Naive thymus-derived CD8-positive, alpha-beta T cell (primary cell): Measurements from ENCODE around the gene LRRN3. TPM values are rescaled to one million over a fixed set of nuclear protein-coding genes. Genes with fewer than 3 reads are reported as not detected.
"Not testable (repeated sequence)": the region's sequence is repeated elsewhere in the genome, so short reads cannot be mapped to it uniquely, and the experiment has no call there.

Source experiments
- ATAC-seq, 2 donors: fragments of 150-1000 bp; cut with Tn5 transposase in 1 of 2; sonication (Bioruptor Pico), chemical (Tn5 transposase) in 1 of 2; 1 replicate in 1 of 2; 2 replicates in 1 of 2; pipeline ENCODE4 v1.10.0; 2021; ENCODE audit warnings: mild to moderate bottlenecking in 2 of 2, moderate library complexity in 2 of 2
- POLR2A ChIA-PET: fragments of 350-600 bp; sonication (Branson Sonifier 250); formaldehyde crosslinking; loops from one replicate; lab custom pipeline; 2021; ENCODE audit warnings: antibody characterized with exemption; lab: Charles Lee
- DNase-seq, 10 donors: peaks; one replicate each; pipeline versions ENCODE4 v3.0.0 to v3.0.0-alpha.2; 2020 to 2022
- H3K27ac Mint-ChIP-seq, 10 donors: one replicate each; pipeline ENCODE4 v1.8.0; 2020 to 2022; ENCODE audit warnings: mild to moderate bottlenecking in 10 of 10, mixed read lengths in 10 of 10, moderate library complexity in 4 of 10, inconsistent platforms in 1 of 10
- H3K27me3 Mint-ChIP-seq, 5 donors: one replicate each; pipeline ENCODE4 v1.8.0; 2021 to 2022; ENCODE audit warnings: mixed read lengths in 5 of 5
- H3K36me3 Mint-ChIP-seq, 3 donors: one replicate each; pipeline ENCODE4 v1.8.0; 2020 to 2022; ENCODE audit warnings: mixed read lengths in 3 of 3, mild to moderate bottlenecking in 2 of 3, inconsistent platforms in 1 of 3
- H3K4me1 Mint-ChIP-seq, 4 donors: one replicate each; pipeline ENCODE4 v1.8.0; 2021 to 2022; ENCODE audit warnings: mixed read lengths in 4 of 4
- H3K4me3 Mint-ChIP-seq, 10 donors: one replicate each; pipeline ENCODE4 v1.8.0; 2020 to 2022; ENCODE audit warnings: mild to moderate bottlenecking in 10 of 10, mixed read lengths in 10 of 10, moderate library complexity in 6 of 10, inconsistent platforms in 1 of 10
- H3K9me3 Mint-ChIP-seq, 9 donors: one replicate each; pipeline ENCODE4 v1.8.0; 2020 to 2022; ENCODE audit warnings: mixed read lengths in 9 of 9, mild to moderate bottlenecking in 3 of 9, inconsistent platforms in 1 of 9, moderate library complexity in 1 of 9
- polyA plus RNA-seq, 3 donors: library from polyadenylated mRNA; unstranded; fragments of 300-500 nt; fragmentation: Illumina TruSeq; gene quantifications; one replicate each; pipeline ENCODE4 v1.2.3, GENCODE V29; 2021
- total RNA-seq, 8 experiments: library from RNA in 2 of 8; stranded (reverse) in 2 of 8; gene quantifications; one replicate each; pipeline ENCODE4 v1.2.3 and lab custom pipeline; 2021 to 2026

Gene LRRN3
- total and polyA plus RNA-seq, 5 experiments from 2014 or later = 127 to 337 (median 241) TPM

GRCh38 chr7:111059833-111060232, 31.1 kb upstream of the LRRN3 start:
- Mint-ChIP-seq H3K36me3 (peaks cover 2 to 31% (median 23%) of the 10 kb centered on the region in 3 donors), H3K4me3 (no peak overlapping the region), H3K4me1 (peaks cover 8 to 27% (median 15%) of the 10 kb centered on the region in 4 donors), H3K27ac (peak overlapping the region in 1 of 10 donors; percentile 64), H3K27me3 (no peaks in the 10 kb centered on the region), H3K9me3 (peaks cover 0 to 33% (median 19%) of the 10 kb centered on the region in 9 donors)
- ATAC-seq (no peak), DNase-seq (no peak)
- POLR2A ChIA-PET = interaction anchor here (0.6 to 2.3 kb wide), 2 partner anchors 17 to 24 kb away, joined by 3 to 9 read pairs; no protein-coding TSS in a partner anchor

DNA sequence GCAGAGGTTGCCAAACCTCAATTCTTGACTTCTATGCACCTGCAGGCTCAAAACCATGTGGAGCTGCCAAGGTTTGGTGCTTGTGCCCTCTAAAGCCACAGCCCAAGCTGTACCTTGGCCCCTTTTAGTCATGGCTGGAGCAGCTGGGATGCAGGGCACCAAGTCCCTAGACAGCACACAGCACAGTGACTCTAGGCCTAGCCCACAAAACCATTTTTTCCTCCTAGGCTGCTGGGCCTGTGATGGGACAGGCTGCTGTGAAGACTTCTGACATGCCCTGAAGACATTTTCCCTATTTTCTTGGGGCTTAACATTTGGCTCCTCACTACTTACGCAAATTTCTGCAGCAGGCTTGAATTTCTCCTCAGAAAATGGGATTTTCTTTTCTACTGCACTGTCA, 27.8 kb upstream of the LRRN3 start:
- H3K9me3 Mint-ChIP-seq = peaks cover 0 to 38% (median 25%) of the 10 kb centered on the region in 9 donors
- no peak overlapping the region for H3K4me3 Mint-ChIP-seq
- H3K27ac Mint-ChIP-seq = no peak overlapping the region
- peaks cover 4 to 26% (median 7%) of the 10 kb centered on the region in 4 donors for H3K4me1 Mint-ChIP-seq
- POLR2A ChIA-PET = interaction anchor here (0.6 kb wide), 1 partner anchor 266 kb away, joined by 4 read pairs; no protein-coding TSS in a partner anchor
- peaks cover 2 to 32% (median 30%) of the 10 kb centered on the region in 3 donors for H3K36me3 Mint-ChIP-seq
- no peak for DNase-seq
- ATAC-seq = no peak
- no peaks in the 10 kb centered on the region for H3K27me3 Mint-ChIP-seq

GRCh38 chr7:111067251-111067650, 23.7 kb upstream of the LRRN3 start:
- POLR2A ChIA-PET = interaction anchor here (1.3 kb wide), 1 partner anchor 9 kb away, joined by 3 read pairs; no protein-coding TSS in a partner anchor
- H3K27me3 Mint-ChIP-seq = no peaks in the 10 kb centered on the region
- DNase-seq = no peak
- H3K4me1 Mint-ChIP-seq = peaks cover 16 to 41% (median 27%) of the 10 kb centered on the region in 4 donors
- no peak overlapping the region for H3K4me3 Mint-ChIP-seq
- peak overlapping the region in 1 of 10 donors; percentile 16 for H3K27ac Mint-ChIP-seq
- ATAC-seq = no peak
- peaks cover 0 to 25% (median 15%) of the 10 kb centered on the region in 9 donors for H3K9me3 Mint-ChIP-seq
- H3K36me3 Mint-ChIP-seq = peaks cover 2 to 24% (median 21%) of the 10 kb centered on the region in 3 donors

- POLR2A ChIA-PET = interaction anchor here (1.0 to 1.3 kb wide), 2 partner anchors 8 to 10 kb away, joined by 3 read pairs; no protein-coding TSS in a partner anchor
- ATAC-seq (no peak), DNase-seq (no peak)
- Mint-ChIP-seq H3K27ac (peak overlapping the region in 2 of 10 donors; percentile 7 to 41), H3K4me3 (peak overlapping the region in 1 of 10 donors; percentile 30), H3K27me3 (no peaks in the 10 kb centered on the region), H3K36me3 (peaks cover 2 to 21% (median 17%) of the 10 kb centered on the region in 3 donors), H3K4me1 (peaks cover 16 to 42% (median 30%) of the 10 kb centered on the region in 4 donors), H3K9me3 (peaks cover 0 to 22% (median 11%) of the 10 kb centered on the region in 9 donors)
Observed at GRCh38 chr7:111067682-111068081, 23.2 kb upstream of the LRRN3 start.

DNA sequence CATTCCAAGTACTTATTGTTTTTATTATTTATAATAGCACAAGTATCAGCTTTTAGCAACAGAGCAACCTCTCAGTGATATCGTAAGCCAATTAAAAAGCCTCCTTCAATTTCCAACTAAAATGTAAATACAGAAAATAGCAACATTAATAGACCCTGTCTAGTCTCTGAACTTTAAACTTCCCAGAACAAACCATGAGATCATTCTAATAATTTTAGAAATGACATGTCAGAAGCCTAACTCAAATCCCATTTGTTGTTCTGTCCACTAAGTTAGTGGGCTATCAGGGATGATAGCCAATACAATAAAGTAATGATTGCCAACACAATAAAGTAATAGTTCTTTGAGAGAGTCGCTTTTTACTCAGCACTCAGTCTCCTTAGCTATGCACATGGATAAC, 22.3 kb upstream of the LRRN3 start:
- peak overlapping the region in 1 of 10 donors; percentile 60 for H3K27ac Mint-ChIP-seq
- no peak for ATAC-seq
- DNase-seq = no peak
- H3K27me3 Mint-ChIP-seq = no peaks in the 10 kb centered on the region
- peaks cover under 1 to 13% (median 13%) of the 10 kb centered on the region in 3 donors for H3K36me3 Mint-ChIP-seq
- no peak overlapping the region for H3K4me3 Mint-ChIP-seq
- peaks cover 0 to 17% (median 6%) of the 10 kb centered on the region in 9 donors for H3K9me3 Mint-ChIP-seq
- H3K4me1 Mint-ChIP-seq = peaks cover 18 to 50% (median 37%) of the 10 kb centered on the region in 4 donors
- POLR2A ChIA-PET = interaction anchor here (0.6 to 1.6 kb wide), 4 partner anchors 11 to 47 kb away, joined by 3 to 6 read pairs (median 3); no protein-coding TSS in a partner anchor

- H3K27ac Mint-ChIP-seq = peak overlapping the region in 4 of 10 donors; percentile 3 to 81 (median 46)
- POLR2A ChIA-PET = no interaction called here
- peak overlapping the region in 7 of 10 donors; percentile 16 to 77 (median 57) for H3K4me3 Mint-ChIP-seq
- H3K27me3 Mint-ChIP-seq = no peaks in the 10 kb centered on the region
- peaks cover 30 to 76% (median 59%) of the 10 kb centered on the region in 4 donors for H3K4me1 Mint-ChIP-seq
- DNase-seq = no peak
- ATAC-seq = no peak
- peaks cover 0 to 1% (median 0%) of the 10 kb centered on the region in 3 donors for H3K36me3 Mint-ChIP-seq
- peaks cover 0 to 1% (median 0%) of the 10 kb centered on the region in 9 donors for H3K9me3 Mint-ChIP-seq
Observed at GRCh38 chr7:111071556-111071955, 19.4 kb upstream of the LRRN3 start.

DNA sequence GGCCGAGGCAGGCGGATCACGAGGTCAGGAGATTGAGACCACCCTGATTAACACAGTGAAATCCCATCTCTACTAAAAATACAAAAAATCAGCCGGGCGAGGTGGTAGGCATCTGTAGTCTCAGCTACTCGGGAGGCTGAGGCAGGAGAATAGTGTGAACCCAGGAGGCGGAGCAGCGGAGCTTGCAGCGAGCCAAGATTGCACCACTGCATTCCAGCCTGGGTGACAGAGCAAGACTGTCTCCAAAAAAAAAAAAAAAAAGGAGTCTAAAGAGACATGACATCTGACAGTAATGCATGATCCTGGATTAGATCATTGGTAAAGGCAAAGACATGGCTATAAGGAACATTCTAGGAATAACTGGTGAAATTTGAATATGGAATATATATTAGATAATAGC, 18.3 kb upstream of the LRRN3 start:
- H3K36me3 Mint-ChIP-seq, DNase-seq, ATAC-seq, H3K27me3 Mint-ChIP-seq, H3K9me3 Mint-ChIP-seq: not testable (repeated sequence)
- POLR2A ChIA-PET = interaction anchor here (0.7 to 1.0 kb wide), 2 partner anchors 11 to 84 kb away, joined by 4 read pairs; no protein-coding TSS in a partner anchor
- Mint-ChIP-seq H3K27ac (peak overlapping the region in 3 of 10 donors; percentile 12 to 86 (median 51)), H3K4me1 (peaks cover 34 to 79% (median 65%) of the 10 kb centered on the region in 4 donors), H3K4me3 (peak overlapping the region in 1 of 10 donors; percentile 59)

- Mint-ChIP-seq H3K4me3 (peak overlapping the region in 5 of 10 donors; percentile 7 to 60 (median 30)), H3K9me3 (no peaks in the 10 kb centered on the region), H3K4me1 (peaks cover 31 to 75% (median 60%) of the 10 kb centered on the region in 4 donors), H3K27me3 (no peaks in the 10 kb centered on the region), H3K27ac (peak overlapping the region in 6 of 10 donors; percentile 14 to 76 (median 62)), H3K36me3 (peaks cover 0 to 1% (median 0%) of the 10 kb centered on the region in 3 donors)
- ATAC-seq (peak in 1 of 2 donors; percentile 68), DNase-seq (no peak)
- POLR2A ChIA-PET = interaction anchor here (0.6 to 1.2 kb wide), 4 partner anchors 9 to 461 kb away, joined by 3 to 7 read pairs (median 4); no protein-coding TSS in a partner anchor
Observed at GRCh38 chr7:111074071-111074747, 16.7 kb upstream of the LRRN3 start.

DNA sequence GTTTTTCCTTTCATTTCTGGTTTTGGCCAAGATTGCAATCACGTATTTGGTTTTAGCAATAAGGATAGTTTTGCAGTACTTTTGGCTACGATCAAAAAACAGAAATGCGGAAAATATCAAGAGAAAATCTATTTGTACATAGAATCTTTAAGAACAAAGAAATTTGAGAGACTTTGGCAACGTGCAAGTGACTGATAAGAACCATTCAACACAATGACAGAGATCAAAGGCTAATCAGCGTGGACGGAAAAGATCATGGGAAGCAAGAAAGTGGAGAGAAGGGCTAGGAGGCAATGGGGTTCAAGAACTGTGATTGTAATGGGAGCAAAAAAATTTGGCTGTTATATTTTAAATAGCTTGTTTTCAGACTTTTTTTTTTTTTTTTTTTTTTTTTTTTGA, 16.2 kb upstream of the LRRN3 start:
- H3K4me3 Mint-ChIP-seq = no peak overlapping the region
- H3K36me3 Mint-ChIP-seq = peaks cover 0 to 3% (median 0%) of the 10 kb centered on the region in 3 donors
- H3K9me3 Mint-ChIP-seq = no peaks in the 10 kb centered on the region
- ATAC-seq (no peak), DNase-seq (no peak)
- peak overlapping the region in 3 of 10 donors; percentile 2 to 76 (median 67) for H3K27ac Mint-ChIP-seq
- peaks cover 27 to 69% (median 59%) of the 10 kb centered on the region in 4 donors for H3K4me1 Mint-ChIP-seq
- POLR2A ChIA-PET = interaction anchor here (0.6 to 1.2 kb wide), 3 partner anchors 9 to 62 kb away, joined by 3 to 7 read pairs (median 6); no protein-coding TSS in a partner anchor
- H3K27me3 Mint-ChIP-seq = no peaks in the 10 kb centered on the region

- Mint-ChIP-seq H3K4me3 (peak overlapping the region in 1 of 10 donors; percentile 6), H3K4me1 (peaks cover 24 to 64% (median 56%) of the 10 kb centered on the region in 4 donors), H3K27ac (peak overlapping the region in 1 of 10 donors; percentile 47), H3K27me3 (no peaks in the 10 kb centered on the region), H3K9me3 (no peaks in the 10 kb centered on the region), H3K36me3 (peaks cover 0 to 4% (median 0%) of the 10 kb centered on the region in 3 donors)
- DNase-seq (no peak), ATAC-seq (no peak)
- POLR2A ChIA-PET = interaction anchor here (1.2 to 1.6 kb wide), 4 partner anchors 9 to 20 kb away, joined by 3 to 6 read pairs (median 4); partner anchors contain the start of gene LRRN3
Observed at GRCh38 chr7:111075498-111075897, 15.4 kb upstream of the LRRN3 start.

DNA sequence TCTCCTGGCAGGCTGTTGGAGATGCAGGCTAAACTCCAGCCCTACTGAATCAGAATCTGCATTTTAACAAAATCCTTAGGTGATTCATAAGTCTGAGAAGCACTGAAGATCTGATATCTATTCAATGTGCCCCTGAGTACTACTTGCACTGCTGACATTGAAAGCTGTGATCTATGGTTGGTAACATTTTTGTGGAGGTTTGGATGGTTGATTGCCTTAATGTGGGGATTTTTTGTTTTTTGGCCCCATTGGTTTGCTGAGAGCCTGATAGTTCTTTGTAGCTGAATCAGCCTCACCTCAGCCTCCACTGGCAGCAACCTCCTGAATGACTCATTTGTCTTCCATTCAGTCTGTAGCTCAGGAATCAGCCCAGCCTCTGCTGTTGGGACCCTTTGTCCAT, 14.7 kb upstream of the LRRN3 start:
- Mint-ChIP-seq H3K27me3 (no peaks in the 10 kb centered on the region), H3K36me3 (peaks cover 0 to 4% (median 0%) of the 10 kb centered on the region in 3 donors), H3K4me1 (peaks cover 24 to 64% (median 58%) of the 10 kb centered on the region in 4 donors), H3K4me3 (no peak overlapping the region), H3K9me3 (no peaks in the 10 kb centered on the region), H3K27ac (peak overlapping the region in 4 of 10 donors; percentile 10 to 49 (median 38))
- DNase-seq = no peak
- peak in 1 of 2 donors; percentile 28 for ATAC-seq
- POLR2A ChIA-PET = interaction anchor here (0.6 to 1.6 kb wide), 5 partner anchors 9 to 47 kb away, joined by 3 to 6 read pairs (median 4); partner anchors contain the start of gene LRRN3

DNA sequence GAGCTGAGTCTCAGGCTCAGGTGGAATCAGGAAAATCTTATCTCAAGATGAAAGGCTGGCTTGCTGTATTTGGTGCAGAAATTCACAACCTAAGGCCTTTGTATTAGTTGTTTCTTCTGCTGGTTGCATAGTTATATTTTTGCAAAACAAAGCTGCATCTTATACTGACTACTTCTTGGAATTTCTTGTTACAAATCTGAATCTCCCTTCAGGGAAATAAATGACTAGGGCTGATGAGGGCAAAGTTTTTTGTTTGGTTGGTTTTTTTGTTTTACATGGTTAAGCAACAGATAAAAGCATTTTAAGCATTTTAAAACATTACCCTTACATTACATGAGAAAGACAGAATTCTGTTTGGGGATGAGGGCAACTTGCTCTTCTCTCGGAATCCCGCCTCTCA, 13.9 kb upstream of the LRRN3 start:
- ATAC-seq (no peak), DNase-seq (no peak)
- peaks cover 27 to 64% (median 60%) of the 10 kb centered on the region in 4 donors for H3K4me1 Mint-ChIP-seq
- no peaks in the 10 kb centered on the region for H3K27me3 Mint-ChIP-seq
- H3K4me3 Mint-ChIP-seq = no peak overlapping the region
- no peaks in the 10 kb centered on the region for H3K9me3 Mint-ChIP-seq
- H3K27ac Mint-ChIP-seq = peak overlapping the region in 4 of 10 donors; percentile 32 to 83 (median 62)
- peaks cover 0 to 4% (median 0%) of the 10 kb centered on the region in 3 donors for H3K36me3 Mint-ChIP-seq
- POLR2A ChIA-PET = interaction anchor here (1.6 kb wide), 1 partner anchor 13 kb away, joined by 4 read pairs; the partner anchor contains the start of gene LRRN3
